ENCODE measurements around the gene SKOR2. TPM values are rescaled to one million over a fixed set of nuclear protein-coding genes. Genes with fewer than 3 reads are reported as not detected.

SKOR2 gene
- total RNA-seq, 1 donor from 2014 or later: not detected

DNA sequence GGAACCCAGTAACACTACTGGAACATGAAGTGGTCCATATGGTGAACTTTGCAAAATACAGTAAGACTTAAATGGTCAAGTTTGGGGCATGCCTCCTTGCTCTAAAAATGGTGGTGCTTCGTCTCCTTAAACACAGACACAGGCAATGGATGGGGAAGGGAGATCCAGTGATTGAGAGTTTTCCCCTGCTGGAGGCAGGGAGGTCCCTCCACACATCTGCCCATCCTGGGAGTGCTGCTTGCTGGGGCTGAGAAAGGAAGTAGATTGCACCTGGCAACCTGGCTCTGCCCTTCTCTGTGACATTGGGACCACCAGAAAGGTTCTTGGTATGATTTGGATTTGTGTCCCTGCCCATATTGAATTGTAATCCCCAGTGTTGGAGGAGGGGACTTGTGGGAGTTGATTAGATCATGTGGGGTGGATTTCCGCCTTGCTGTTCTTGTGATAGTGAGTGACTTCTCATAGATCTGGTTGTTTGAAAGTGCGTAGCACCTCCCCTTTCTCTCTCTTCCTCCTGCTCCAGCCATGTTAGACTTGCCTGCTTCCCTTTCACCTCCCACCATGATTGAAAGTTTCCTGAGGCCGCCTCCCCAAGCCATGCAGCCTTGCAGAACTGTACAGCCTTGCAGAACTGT lies 35.4 kb upstream of the SKOR2 start:
- Mint-ChIP-seq H3K27me3 (ENCODE audit: low read depth) (peaks cover 25% of the 10 kb centered on the region), H3K4me3 (ENCODE audit: unreplicated experiment) (no peak overlapping the region), H3K4me1 (ENCODE audit: low read depth) (no peaks in the 10 kb centered on the region), H3K27ac (ENCODE audit: unreplicated experiment) (no peak overlapping the region), H3K36me3 (ENCODE audit: low read depth) (no peaks in the 10 kb centered on the region), H3K9me3 (ENCODE audit: low read depth) (no peaks in the 10 kb centered on the region)
- TF ChIP-seq, protein P1, sequence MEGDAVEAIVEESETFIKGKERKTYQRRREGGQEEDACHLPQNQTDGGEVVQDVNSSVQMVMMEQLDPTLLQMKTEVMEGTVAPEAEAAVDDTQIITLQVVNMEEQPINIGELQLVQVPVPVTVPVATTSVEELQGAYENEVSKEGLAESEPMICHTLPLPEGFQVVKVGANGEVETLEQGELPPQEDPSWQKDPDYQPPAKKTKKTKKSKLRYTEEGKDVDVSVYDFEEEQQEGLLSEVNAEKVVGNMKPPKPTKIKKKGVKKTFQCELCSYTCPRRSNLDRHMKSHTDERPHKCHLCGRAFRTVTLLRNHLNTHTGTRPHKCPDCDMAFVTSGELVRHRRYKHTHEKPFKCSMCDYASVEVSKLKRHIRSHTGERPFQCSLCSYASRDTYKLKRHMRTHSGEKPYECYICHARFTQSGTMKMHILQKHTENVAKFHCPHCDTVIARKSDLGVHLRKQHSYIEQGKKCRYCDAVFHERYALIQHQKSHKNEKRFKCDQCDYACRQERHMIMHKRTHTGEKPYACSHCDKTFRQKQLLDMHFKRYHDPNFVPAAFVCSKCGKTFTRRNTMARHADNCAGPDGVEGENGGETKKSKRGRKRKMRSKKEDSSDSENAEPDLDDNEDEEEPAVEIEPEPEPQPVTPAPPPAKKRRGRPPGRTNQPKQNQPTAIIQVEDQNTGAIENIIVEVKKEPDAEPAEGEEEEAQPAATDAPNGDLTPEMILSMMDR (IDR thresholded peaks at IDR 0.05): no peak
- no peak for DNase-seq (ENCODE audit: low spot score)

DNA sequence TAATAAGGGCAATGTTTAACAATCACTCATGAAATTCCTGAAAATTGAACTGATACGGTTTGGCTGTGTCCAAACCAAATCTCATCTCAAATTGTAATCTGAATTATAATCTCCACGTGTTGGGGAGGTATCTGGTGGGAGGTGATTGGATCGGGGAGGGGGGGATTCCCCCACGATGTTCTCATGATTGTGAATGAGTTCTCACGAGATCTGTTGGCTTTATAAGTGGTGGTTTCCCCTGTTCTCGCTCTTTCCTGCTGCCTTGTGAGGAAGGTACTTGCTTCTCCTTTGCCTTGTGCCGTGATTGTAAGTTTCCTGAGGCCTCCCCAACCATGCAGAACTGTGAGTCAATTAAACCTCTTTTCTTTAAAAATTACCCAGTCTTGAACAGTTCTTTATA lies 34.0 kb upstream of the SKOR2 start:
- TF ChIP-seq, protein P1 (IDR thresholded peaks at IDR 0.05): no peak
- no peak overlapping the region for H3K4me3 Mint-ChIP-seq (ENCODE audit: unreplicated experiment)
- no peaks in the 10 kb centered on the region for H3K4me1 Mint-ChIP-seq (ENCODE audit: low read depth)
- no peak overlapping the region for H3K27ac Mint-ChIP-seq (ENCODE audit: unreplicated experiment)
- no peaks in the 10 kb centered on the region for H3K9me3 Mint-ChIP-seq (ENCODE audit: low read depth)
- H3K27me3 Mint-ChIP-seq (ENCODE audit: low read depth): peaks cover 18% of the 10 kb centered on the region
- no peaks in the 10 kb centered on the region for H3K36me3 Mint-ChIP-seq (ENCODE audit: low read depth)
- no peak for DNase-seq (ENCODE audit: low spot score)

DNA sequence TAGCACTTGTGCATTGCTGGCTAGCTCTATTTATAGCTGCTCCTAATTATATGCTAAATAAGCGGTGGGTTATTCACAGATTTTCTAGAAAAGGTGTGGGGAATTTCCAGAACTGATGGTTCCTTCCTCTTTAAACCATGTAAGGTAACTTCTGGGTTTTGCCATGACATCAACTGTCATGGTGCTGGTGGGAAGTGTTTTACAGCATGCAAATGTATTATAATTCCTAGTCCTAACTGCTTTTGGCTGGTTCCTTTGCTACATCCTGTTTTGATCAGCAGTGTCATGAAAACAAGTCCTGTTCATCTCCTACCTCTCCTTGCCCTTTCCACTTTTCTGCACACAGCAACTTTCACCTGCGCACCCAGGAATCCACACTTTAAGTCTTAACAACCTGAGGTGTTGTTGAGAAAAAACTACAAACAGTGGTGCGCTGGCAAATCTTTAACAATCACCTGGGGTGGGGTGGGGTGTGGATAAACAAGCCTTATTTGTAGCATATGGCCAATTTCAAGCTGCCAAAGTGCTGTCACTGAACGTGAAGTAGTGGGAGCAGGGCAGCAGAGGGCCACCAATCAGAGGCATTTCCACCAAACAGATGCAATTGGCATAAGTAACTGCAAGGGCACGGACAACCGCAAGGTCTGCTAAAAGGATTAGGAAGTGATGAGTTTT lies 33.4 kb upstream of the SKOR2 start:
- H3K4me3 Mint-ChIP-seq (ENCODE audit: unreplicated experiment): no peak overlapping the region
- H3K27ac Mint-ChIP-seq (ENCODE audit: unreplicated experiment): no peak overlapping the region
- no peaks in the 10 kb centered on the region for H3K9me3 Mint-ChIP-seq (ENCODE audit: low read depth)
- no peak for DNase-seq (ENCODE audit: low spot score)
- TF ChIP-seq, protein P1 (IDR thresholded peaks at IDR 0.05): no peak
- H3K36me3 Mint-ChIP-seq (ENCODE audit: low read depth): no peaks in the 10 kb centered on the region
- H3K4me1 Mint-ChIP-seq (ENCODE audit: low read depth): no peaks in the 10 kb centered on the region
- H3K27me3 Mint-ChIP-seq (ENCODE audit: low read depth): peaks cover 20% of the 10 kb centered on the region

DNA sequence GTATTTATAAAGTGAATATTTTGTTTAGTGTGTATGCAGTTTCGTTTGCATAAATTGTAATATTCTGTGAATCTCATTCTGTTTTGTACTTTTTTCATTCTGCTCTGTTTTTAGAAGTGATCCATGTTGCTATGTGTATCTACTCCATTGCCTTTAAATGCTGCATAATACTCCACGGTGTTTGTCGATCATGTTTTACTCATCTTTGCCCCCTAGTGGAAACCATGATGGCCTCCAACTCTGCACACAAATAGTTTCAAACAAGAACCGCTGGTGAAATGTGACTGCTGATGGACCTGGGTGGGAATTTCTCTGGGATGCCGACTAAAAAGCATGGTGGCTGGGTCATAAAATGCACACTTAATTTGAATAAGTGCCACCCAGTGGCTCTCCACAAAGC lies 32.0 kb upstream of the SKOR2 start:
- no peaks in the 10 kb centered on the region for H3K4me1 Mint-ChIP-seq (ENCODE audit: low read depth)
- H3K4me3 Mint-ChIP-seq (ENCODE audit: unreplicated experiment): no peak overlapping the region
- no peaks in the 10 kb centered on the region for H3K36me3 Mint-ChIP-seq (ENCODE audit: low read depth)
- no peak overlapping the region for H3K27ac Mint-ChIP-seq (ENCODE audit: unreplicated experiment)
- TF ChIP-seq, protein P1 (IDR thresholded peaks at IDR 0.05): peak; percentile 73
- no peaks in the 10 kb centered on the region for H3K9me3 Mint-ChIP-seq (ENCODE audit: low read depth)
- H3K27me3 Mint-ChIP-seq (ENCODE audit: low read depth): peaks cover 23% of the 10 kb centered on the region
- DNase-seq (ENCODE audit: low spot score): no peak

DNA sequence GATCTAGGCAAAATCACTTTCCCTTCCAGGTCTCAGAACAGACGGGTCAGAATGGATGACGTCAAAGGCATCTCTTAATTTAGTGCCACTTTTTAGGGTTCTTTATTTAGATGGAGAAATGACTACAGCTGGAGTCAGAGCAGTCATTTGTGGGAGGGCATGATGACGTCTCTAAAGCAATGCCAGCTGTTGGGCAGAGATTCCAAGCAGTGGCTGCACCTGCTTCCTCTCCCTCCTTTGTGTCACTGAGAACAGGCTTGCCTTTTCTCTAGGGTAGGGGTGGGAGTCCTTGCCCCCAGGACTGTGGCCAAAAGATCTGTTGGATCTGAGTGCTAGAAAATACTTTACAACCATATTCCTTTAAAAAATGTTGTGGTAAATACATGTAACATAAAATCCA lies 28.7 kb upstream of the SKOR2 start:
- Mint-ChIP-seq H3K9me3 (ENCODE audit: low read depth) (peaks cover 4% of the 10 kb centered on the region), H3K4me1 (ENCODE audit: low read depth) (no peaks in the 10 kb centered on the region), H3K27me3 (ENCODE audit: low read depth) (peaks cover 16% of the 10 kb centered on the region), H3K27ac (ENCODE audit: unreplicated experiment) (no peak overlapping the region), H3K4me3 (ENCODE audit: unreplicated experiment) (no peak overlapping the region), H3K36me3 (ENCODE audit: low read depth) (no peaks in the 10 kb centered on the region)
- TF ChIP-seq, protein P1 (IDR thresholded peaks at IDR 0.05): no peak
- no peak for DNase-seq (ENCODE audit: low spot score)

Data from chondrocyte (in vitro differentiated cells).